Effector memory CD4-positive, alpha-beta T cell (primary cell): ENCODE data around the gene MACC1.
"Not testable (repeated sequence)": the region's sequence is repeated elsewhere in the genome, so short reads cannot be mapped to it uniquely, and the experiment has no call there.

Source experiments
- DNase-seq, 3 donors: peaks; one replicate each; pipeline ENCODE4 v3.0.0-alpha.2; 2020
- H3K27ac ChIP-seq: 2 replicates; pipeline ENCODE4 v1.7.0; 2013; ENCODE audit warnings: mild to moderate bottlenecking, low read length, moderate library complexity; ENCODE audit not compliant: insufficient read depth, poor library complexity, severe bottlenecking
- H3K27me3 ChIP-seq: replicated peaks from 2 replicates; pipeline ENCODE4 v1.7.0; 2013; ENCODE audit warnings: mild to moderate bottlenecking, low read length; ENCODE audit not compliant: insufficient read depth, control insufficient read depth, poor library complexity, severe bottlenecking
- H3K36me3 ChIP-seq: 2 replicates; pipeline ENCODE4 v1.7.0; 2013; ENCODE audit warnings: mild to moderate bottlenecking, low read length, moderate library complexity; ENCODE audit not compliant: control insufficient read depth, insufficient read depth
- H3K4me1 ChIP-seq: 2 replicates; pipeline ENCODE4 v1.7.0; 2013; ENCODE audit warnings: low read length, mild to moderate bottlenecking; ENCODE audit not compliant: control insufficient read depth, insufficient read depth, poor library complexity, severe bottlenecking
- H3K4me3 ChIP-seq: 2 replicates; pipeline ENCODE4 v1.7.0; 2013; ENCODE audit warnings: low read length, low read depth, mild to moderate bottlenecking; ENCODE audit not compliant: insufficient read depth, poor library complexity, severe bottlenecking
- H3K9me3 ChIP-seq: 2 replicates; pipeline ENCODE4 v1.7.0; 2013; ENCODE audit warnings: mild to moderate bottlenecking, low read length, moderate library complexity; ENCODE audit not compliant: control insufficient read depth

The MACC1 gene

GRCh38 chr7:20211376-20211775 is 5.8 kb downstream of the MACC1 start:
- H3K27ac ChIP-seq = no peak overlapping the region
- H3K36me3 ChIP-seq = no peaks in the 10 kb centered on the region
- H3K27me3 ChIP-seq = no peaks in the 10 kb centered on the region
- DNase-seq = no peak
- H3K4me1 ChIP-seq = no peaks in the 10 kb centered on the region
- H3K9me3 ChIP-seq = no peaks in the 10 kb centered on the region
- H3K4me3 ChIP-seq = no peak overlapping the region

GRCh38 chr7:20208651-20209307 is 8.4 kb downstream of the MACC1 start:
- no peaks in the 10 kb centered on the region for H3K27me3 ChIP-seq
- H3K27ac ChIP-seq = no peak overlapping the region
- H3K36me3 ChIP-seq = no peaks in the 10 kb centered on the region
- H3K9me3 ChIP-seq = no peaks in the 10 kb centered on the region
- no peaks in the 10 kb centered on the region for H3K4me1 ChIP-seq
- no peak overlapping the region for H3K4me3 ChIP-seq
- DNase-seq = no peak

GRCh38 chr7:20207811-20208210 is 9.4 kb downstream of the MACC1 start:
- not testable (repeated sequence) for H3K36me3 ChIP-seq, H3K4me1 ChIP-seq, H3K27ac ChIP-seq, H3K27me3 ChIP-seq, H3K9me3 ChIP-seq, DNase-seq, H3K4me3 ChIP-seq

DNA sequence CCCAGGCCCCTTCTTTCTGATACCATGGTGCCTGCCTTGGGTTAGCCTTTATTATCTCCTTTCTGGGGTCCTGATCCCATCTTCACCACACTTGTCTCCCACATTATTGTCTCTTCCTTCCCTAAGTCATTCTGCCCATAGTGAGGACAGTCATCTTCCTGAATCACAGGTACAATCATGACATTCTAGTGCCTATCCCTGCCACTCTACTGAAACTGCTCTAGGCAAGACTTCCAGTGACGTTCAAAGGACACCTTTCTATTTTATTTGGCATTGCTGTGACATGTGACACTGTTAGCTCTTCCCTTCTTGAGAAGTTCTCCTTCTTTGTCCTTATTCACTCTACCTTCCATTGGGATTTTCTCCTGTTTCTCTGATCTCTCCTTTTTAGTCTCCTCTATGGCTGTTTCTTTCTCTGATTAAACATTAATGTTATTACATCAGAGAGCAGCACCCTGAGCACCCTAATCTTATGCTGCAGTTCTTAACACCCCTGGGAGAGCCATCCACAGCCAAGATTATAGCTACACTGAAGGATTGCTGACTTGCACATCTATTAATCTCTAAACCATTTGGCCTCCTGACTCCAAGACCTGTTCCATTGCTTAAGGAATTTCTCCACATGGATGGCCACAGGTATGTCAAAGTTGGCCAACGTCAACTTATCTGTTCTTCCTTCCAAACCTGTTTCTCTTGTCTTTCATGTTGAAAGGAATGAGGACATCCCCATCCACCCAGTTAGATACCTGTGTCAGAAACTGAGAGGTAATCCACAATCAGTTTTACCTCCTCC is 10.9 kb downstream of the MACC1 start:
- DNase-seq = no peak
- Histone ChIP-seq H3K27ac (no peak overlapping the region), H3K9me3 (no peaks in the 10 kb centered on the region)

DNA sequence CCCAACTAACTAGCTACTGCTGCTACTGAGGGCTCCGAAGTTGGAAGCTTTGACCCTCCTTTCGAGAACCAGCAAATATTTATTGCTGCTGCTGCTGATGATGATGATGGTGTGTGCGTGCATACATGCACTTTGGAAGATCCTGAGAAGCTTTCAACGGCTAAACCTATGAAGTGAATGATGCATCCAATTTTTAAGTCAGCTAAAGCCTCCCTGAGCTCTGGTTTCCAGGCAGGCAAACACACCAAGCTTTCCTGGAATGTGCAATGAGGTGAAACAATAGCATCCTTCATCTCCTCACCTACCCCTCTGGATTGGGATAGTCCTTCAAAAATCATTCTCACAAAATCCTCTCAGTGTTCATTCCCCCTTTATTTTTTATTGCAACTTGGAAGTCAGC is 13.9 kb downstream of the MACC1 start:
- Histone ChIP-seq H3K36me3 (no peaks in the 10 kb centered on the region), H3K9me3 (no peaks in the 10 kb centered on the region), H3K27ac (no peak overlapping the region), H3K4me1 (no peaks in the 10 kb centered on the region), H3K4me3 (no peak overlapping the region), H3K27me3 (no peaks in the 10 kb centered on the region)
- DNase-seq = no peak

More for the DNA sequence above, 10.9 kb downstream of the MACC1 start:
- H3K4me3 ChIP-seq = no peak overlapping the region
- no peaks in the 10 kb centered on the region for H3K36me3 ChIP-seq
- no peaks in the 10 kb centered on the region for H3K4me1 ChIP-seq
- no peaks in the 10 kb centered on the region for H3K27me3 ChIP-seq

- no peak for DNase-seq
- Histone ChIP-seq H3K4me1 (no peaks in the 10 kb centered on the region), H3K4me3 (no peak overlapping the region), H3K27me3 (no peaks in the 10 kb centered on the region), H3K27ac (no peak overlapping the region), H3K36me3 (no peaks in the 10 kb centered on the region), H3K9me3 (no peaks in the 10 kb centered on the region)
Observed at GRCh38 chr7:20201380-20201779, 15.8 kb downstream of the MACC1 start.

- Histone ChIP-seq H3K4me1 (no peaks in the 10 kb centered on the region), H3K27ac (no peak overlapping the region), H3K4me3 (no peak overlapping the region), H3K27me3 (no peaks in the 10 kb centered on the region), H3K36me3 (no peaks in the 10 kb centered on the region), H3K9me3 (no peaks in the 10 kb centered on the region)
- no peak for DNase-seq
Observed at GRCh38 chr7:20200971-20201370, 16.2 kb downstream of the MACC1 start.

- no peak for DNase-seq
- H3K4me1 ChIP-seq = no peaks in the 10 kb centered on the region
- H3K9me3 ChIP-seq = no peaks in the 10 kb centered on the region
- no peaks in the 10 kb centered on the region for H3K27me3 ChIP-seq
- no peak overlapping the region for H3K4me3 ChIP-seq
- H3K27ac ChIP-seq = no peak overlapping the region
- H3K36me3 ChIP-seq = no peaks in the 10 kb centered on the region
Observed at GRCh38 chr7:20200361-20200760, 16.8 kb downstream of the MACC1 start.

DNA sequence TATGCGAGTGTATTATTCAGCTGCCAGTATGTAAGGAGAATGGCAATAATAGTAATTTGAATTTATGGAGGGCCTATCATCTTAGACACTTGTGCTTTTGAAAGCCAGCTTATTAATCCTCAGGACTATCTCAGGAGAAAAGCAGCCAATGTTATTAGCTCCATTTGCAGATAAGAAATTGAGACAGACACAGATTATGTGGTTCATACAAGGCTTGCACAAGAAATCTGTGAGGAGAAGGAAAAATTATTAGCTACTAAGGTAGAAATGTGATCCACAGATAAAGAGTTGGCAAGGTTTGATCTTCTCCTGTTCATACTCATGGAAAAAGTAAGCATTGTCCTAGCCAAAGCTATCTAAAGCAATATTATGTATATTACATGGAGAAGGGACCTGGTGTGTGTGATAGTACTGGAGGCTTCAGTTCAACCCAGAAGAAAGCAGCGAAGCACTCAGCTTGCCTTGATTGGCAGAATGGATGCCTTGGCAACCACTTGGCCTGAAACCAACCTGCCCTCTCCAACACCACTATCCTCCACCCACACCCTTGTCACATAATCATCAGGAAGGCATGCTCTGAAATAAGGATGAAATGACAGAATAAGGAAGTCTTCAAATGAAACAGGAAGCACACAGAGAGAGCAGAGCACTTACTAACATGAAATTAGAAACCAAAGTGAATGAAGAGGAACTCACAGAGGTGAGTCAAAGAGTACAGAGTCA is 18.0 kb downstream of the MACC1 start:
- H3K4me3 ChIP-seq = no peak overlapping the region
- no peaks in the 10 kb centered on the region for H3K4me1 ChIP-seq
- DNase-seq = no peak
- no peaks in the 10 kb centered on the region for H3K9me3 ChIP-seq
- H3K27me3 ChIP-seq = no peaks in the 10 kb centered on the region
- H3K36me3 ChIP-seq = no peaks in the 10 kb centered on the region
- H3K27ac ChIP-seq = no peak overlapping the region

GRCh38 chr7:20198260-20198659 is 18.9 kb downstream of the MACC1 start:
- Histone ChIP-seq H3K27me3 (no peaks in the 10 kb centered on the region), H3K4me1 (no peaks in the 10 kb centered on the region), H3K9me3 (no peaks in the 10 kb centered on the region), H3K36me3 (no peaks in the 10 kb centered on the region), H3K27ac (no peak overlapping the region), H3K4me3 (no peak overlapping the region)
- no peak for DNase-seq
